GM12878 (cell line): ENCODE results near the gene COPZ2. TPM values are rescaled to one million over a fixed set of nuclear protein-coding genes. Genes with fewer than 3 reads are reported as not detected.

Experiments
- ATAC-seq: fragments of 200-7000 bp; cut with Tn5 transposase; 3 replicates; pipeline ENCODE4 v1.9.1; 2020; ENCODE audit warnings: mild to moderate bottlenecking, moderate library complexity
- BruUV-seq: library from RNA; stranded (reverse); fragments of 400-500 nt; replicated peaks from 2 replicates; lab custom pipeline; 2021; lab: Mats Ljungman, UMichigan
- CTCF ChIA-PET: fragments of 300-600 bp; sonication (Branson Sonifier 250); formaldehyde crosslinking; extraction: SDS; loops from one replicate; lab custom pipeline; 2021; ENCODE audit warnings: inconsistent platforms; lab: Yijun Ruan, JAX
- POLR2A ChIA-PET: fragments of 350-600 bp; formaldehyde crosslinking; extraction: SDS; loops from one replicate; lab custom pipeline; 2021; ENCODE audit warnings: inconsistent platforms; lab: Charles Lee
- RAD21 ChIA-PET: fragments of 300-600 bp; sonication (Branson Sonifier 250); formaldehyde crosslinking; loops from one replicate; lab custom pipeline; 2023; ENCODE audit warnings: antibody characterized with exemption; ENCODE audit not compliant: unreplicated experiment; lab: Charles Lee
- SMC1A ChIA-PET: fragments of 300-600 bp; sonication (Branson Sonifier 250); formaldehyde crosslinking; loops from one replicate; lab custom pipeline; 2023; ENCODE audit not compliant: unreplicated experiment, uncharacterized antibody; lab: Charles Lee
- DNase-seq: peaks from one replicate; pipeline ENCODE4 v3.0.0-alpha.2; 2011; ENCODE audit warnings: low read depth, low spot score
- FAIRE-seq: peaks from 3 replicates; lab custom pipeline; 2011; peaks lifted over from hg19 to GRCh38; lab: Jason Lieb, UNC
- H2AFZ ChIP-seq: 2 replicates; pipeline ENCODE4 v1.6.0; 2011; ENCODE audit warnings: low read depth, low read length, control low read depth; ENCODE audit not compliant: control insufficient read depth
- H3K27ac ChIP-seq: 2 replicates; pipeline ENCODE4 v1.5.1; 2011; ENCODE audit warnings: control low read depth; ENCODE audit not compliant: control insufficient read depth, insufficient read depth
- H3K27me3 ChIP-seq, 2 experiments: replicated peaks in 1 of 2; 2 replicates each; pipeline versions ENCODE4 v1.6.0 to v1.6.1; 2011; ENCODE audit warnings: low read length in 1 of 2; ENCODE audit not compliant: control insufficient read depth in 2 of 2, insufficient read depth in 2 of 2
- H3K36me3 ChIP-seq, 2 experiments: 2 replicates each; pipeline ENCODE4 v1.5.1; 2011; ENCODE audit warnings: low read length in 1 of 2; ENCODE audit not compliant: control insufficient read depth in 2 of 2, insufficient read depth in 2 of 2
- H3K4me1 ChIP-seq: 2 replicates; pipeline ENCODE4 v1.6.1; 2011; ENCODE audit warnings: mild to moderate bottlenecking, low read length, moderate library complexity, mixed read lengths; ENCODE audit not compliant: control insufficient read depth, insufficient read depth
- H3K4me2 ChIP-seq: 2 replicates; pipeline ENCODE4 v1.6.0; 2011; ENCODE audit warnings: control low read depth; ENCODE audit not compliant: control insufficient read depth, insufficient read depth
- H3K4me3 ChIP-seq: fragments of 200-600 bp; sonication (generic); 2 replicates; pipeline ENCODE4 v1.5.1; 2016
- H3K79me2 ChIP-seq: 2 replicates; pipeline ENCODE4 v1.6.0; 2011; ENCODE audit warnings: low read length; ENCODE audit not compliant: control insufficient read depth, insufficient read depth
- H3K9ac ChIP-seq: 2 replicates; pipeline ENCODE4 v1.8.0; 2011; ENCODE audit warnings: low read length, control low read depth, mixed read lengths; ENCODE audit not compliant: control insufficient read depth, insufficient read depth
- H3K9me3 ChIP-seq: replicated peaks from 3 replicates; pipeline ENCODE4 v1.5.1; 2011; ENCODE audit warnings: mild to moderate bottlenecking, low read length; ENCODE audit not compliant: control insufficient read depth, insufficient read depth
- H4K20me1 ChIP-seq: 2 replicates; pipeline ENCODE4 v1.6.0; 2011; ENCODE audit not compliant: control insufficient read depth, insufficient read depth
- BMI1 ChIP-seq: fragments of 450-650 bp; IDR thresholded peaks from 2 replicates; pipeline ENCODE4 v1.6.1; 2016; ENCODE audit warnings: mild to moderate bottlenecking, moderate library complexity, borderline replicate concordance
- CBFB ChIP-seq: IDR thresholded peaks from 2 replicates; pipeline ENCODE4 v1.6.1; 2016; ENCODE audit warnings: antibody characterized with exemption, low read depth
- CBX3 ChIP-seq: fragments of 200-600 bp; sonication (generic); IDR thresholded peaks from 2 replicates; pipeline ENCODE4 v1.6.1; 2016; ENCODE audit warnings: low read depth, borderline replicate concordance
- CEBPB ChIP-seq, 2 experiments: fragments of 150-350 bp in 1 of 2; IDR thresholded peaks; 2 replicates each; pipeline ENCODE4 v1.6.1; 2012 to 2014; ENCODE audit warnings: low read depth in 2 of 2, low read length in 2 of 2, borderline replicate concordance in 1 of 2, inconsistent platforms in 1 of 2
- CREB1 ChIP-seq: IDR thresholded peaks from 2 replicates; pipeline ENCODE4 v1.6.1; 2012; ENCODE audit warnings: low read depth, mild to moderate bottlenecking, inconsistent platforms
- HCFC1 ChIP-seq: fragments of 150-350 bp; IDR thresholded peaks from 2 replicates; pipeline ENCODE4 v1.6.1; 2014; ENCODE audit warnings: low read length
- MTA2 ChIP-seq: fragments of 450-650 bp; IDR thresholded peaks from 2 replicates; pipeline ENCODE4 v1.6.1; 2016; ENCODE audit warnings: low read depth, mild to moderate bottlenecking, moderate library complexity
- NBN ChIP-seq: fragments of 450-650 bp; IDR thresholded peaks from 2 replicates; pipeline ENCODE4 v1.6.1; 2016
- NFYB ChIP-seq: IDR thresholded peaks from 2 replicates; pipeline ENCODE4 v1.6.1; 2011; ENCODE audit warnings: low read depth, mild to moderate bottlenecking, low read length, improper control_type of control experiment, moderate library complexity; ENCODE audit not compliant: insufficient read depth
- RBBP5 ChIP-seq: fragments of 200-600 bp; sonication (generic); conservative IDR thresholded peaks from 2 replicates; pipeline ENCODE4 v1.6.1; 2016
- RELA ChIP-seq: fragments of 450-650 bp; IDR thresholded peaks from 2 replicates; pipeline ENCODE4 v1.8.0; 2014; ENCODE audit warnings: borderline replicate concordance; ENCODE audit not compliant: partially characterized antibody
- STAT3 ChIP-seq: IDR thresholded peaks from 2 replicates; pipeline ENCODE4 v1.6.1; 2011; ENCODE audit warnings: low read depth, low read length, improper control_type of control experiment
- YY1 ChIP-seq: IDR thresholded peaks from 2 replicates; pipeline ENCODE4 v1.6.1; 2011; ENCODE audit warnings: low read depth, mild to moderate bottlenecking, low read length
- ZSCAN29 ChIP-seq: fragments of 450-650 bp; IDR thresholded peaks from 2 replicates; pipeline ENCODE4 v1.6.1; 2017; ENCODE audit warnings: mild to moderate bottlenecking, moderate library complexity
- WGBS: methylation state at CpG from one replicate; pipeline ENCODE4 v1.1.6; 2016; ENCODE audit warnings: low lambda C conversion rate; ENCODE audit not compliant: insufficient replicate concordance, insufficient coverage; ENCODE audit errors: missing lambda C conversion rate; 5-methylcytosine and 5-hydroxymethylcytosine counted together
- in situ Hi-C: fragments of 300-500 bp; cut with MboI; formaldehyde crosslinking; loops from 9 replicates; pipeline ENCODE4 v1.14.3; 2018; ENCODE audit warnings: mixed read lengths
- intact Hi-C: fragments of 100-400 bp; cut with micrococcal nuclease; formaldehyde crosslinking; loops from one replicate; pipeline ENCODE4 v1.14.2; 2022; ENCODE audit not compliant: unreplicated experiment
- polyA plus RNA-seq, 11 experiments: library from polyadenylated mRNA; depleted of rRNA in 4 of 11; unstranded in 6 of 11; stranded (reverse) in 5 of 11; fragments of >200 nt; fragmentation: Nextera tagmentation in 4 of 11; fragmentation: Illumina TruSeq in 1 of 11; extraction: Ambion mirVana in 4 of 11; extraction: Trizol in 1 of 11; gene quantifications; 1 replicate in 1 of 11; 2 replicates in 10 of 11; pipeline versions ENCODE4 v1.2.1 to v1.2.3, GENCODE V29; 2011 to 2016; ENCODE audit warnings: inconsistent platforms in 2 of 11, missing spikeins in 2 of 11, low read depth in 1 of 11
- total RNA-seq, 4 experiments: library from RNA; depleted of rRNA in 3 of 4; stranded (reverse); fragments of >200 nt in 3 of 4; fragmentation: Illumina TruSeq in 1 of 4; extraction: Trizol in 1 of 4; gene quantifications; 2 replicates each; pipeline versions ENCODE4 v1.2.1 to v1.2.3, GENCODE V29; 2013 to 2021
- TF ChIP-seq, protein P1 (sequence below): IDR thresholded peaks from 2 replicates; pipeline ENCODE4 v1.6.1; 2011; ENCODE audit warnings: low read depth, mild to moderate bottlenecking, low read length, moderate library complexity, borderline replicate concordance; ENCODE audit errors: extremely low read depth

COPZ2 gene
- total and polyA plus RNA-seq, 10 of the 15 experiments (the other 5 are each of a cell fraction or from before 2014, with no cell fraction given), result 0.20 to 4.3 (median 2.6) TPM

DNA sequence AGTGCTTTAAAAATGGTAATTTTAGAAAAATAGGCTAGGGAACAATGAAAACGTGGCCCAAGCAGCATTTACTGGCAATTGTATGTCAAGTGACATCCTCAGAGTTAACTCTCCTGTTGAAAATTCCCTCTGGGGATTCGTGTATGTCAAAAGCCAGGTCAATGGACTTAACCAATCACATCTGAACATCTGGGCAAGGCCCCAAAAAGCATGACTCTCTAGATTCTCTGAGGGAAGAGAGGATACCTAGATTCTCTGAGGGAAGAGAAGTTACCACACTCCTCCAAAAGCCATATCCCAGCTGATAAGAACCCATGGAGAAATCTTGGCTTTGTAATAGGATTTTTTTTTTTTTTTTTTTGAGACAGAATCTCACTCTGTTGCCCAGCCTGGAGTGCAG lies 34.1 kb upstream of the COPZ2 start:
- no peak for FAIRE-seq
- TF ChIP-seq NFYB, result no peak
- no peak for TF ChIP-seq CBFB
- TF ChIP-seq HCFC1, result no peak
- TF ChIP-seq RBBP5, result no peak
- TF ChIP-seq ZSCAN29, result no peak
- TF ChIP-seq CBX3, result no peak
- no peak for TF ChIP-seq BMI1
- no peak for TF ChIP-seq CEBPB (IDR thresholded peaks at IDR 0.05; ENCODE audit: borderline replicate concordance in 1 of 2, low read depth in 2 of 2, low read length in 2 of 2)
- TF ChIP-seq, protein P1, sequence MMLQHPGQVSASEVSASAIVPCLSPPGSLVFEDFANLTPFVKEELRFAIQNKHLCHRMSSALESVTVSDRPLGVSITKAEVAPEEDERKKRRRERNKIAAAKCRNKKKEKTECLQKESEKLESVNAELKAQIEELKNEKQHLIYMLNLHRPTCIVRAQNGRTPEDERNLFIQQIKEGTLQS, result no peak
- TF ChIP-seq NBN, result no peak
- no peak for TF ChIP-seq CREB1
- TF ChIP-seq MTA2, result no peak
- TF ChIP-seq RELA, result no peak
- TF ChIP-seq STAT3, result no peak
- TF ChIP-seq YY1, result no peak
- Histone ChIP-seq H3K9me3 (no peaks in the 10 kb centered on the region), H3K79me2 (no peaks in the 10 kb centered on the region), H3K4me2 (no peak overlapping the region), H2AFZ (no peak overlapping the region), H3K4me1 (no peaks in the 10 kb centered on the region), H3K4me3 (no peak overlapping the region), H3K36me3 (peaks cover 10 to 16% of the 10 kb centered on the region in 2 experiments; a peak in 3 of 4 replicates), H3K27ac (no peak overlapping the region), H4K20me1 (no peaks in the 10 kb centered on the region), H3K27me3 (no peaks in the 10 kb centered on the region), H3K9ac (no peak overlapping the region)
- CTCF ChIA-PET, result interaction anchor here (1.0 to 17.1 kb wide), 8 partner anchors 8 to 262 kb away, joined by 3 to 525 read pairs (median 35); partner anchors contain the start of genes CBX1, CDK5RAP3 and SNX11
- in situ Hi-C loops, result no loop called here
- intact Hi-C loops, result no loop called here
- WGBS, result 50% methylated on average over 2 of the region's 2 CpGs
- no peak for ATAC-seq
- SMC1A ChIA-PET, result interaction anchor here (0.6 to 6.1 kb wide), 5 partner anchors 8 to 517 kb away, joined by 3 to 100 read pairs (median 4); partner anchors contain the start of gene NFE2L1
- no peak for DNase-seq
- POLR2A ChIA-PET, result interaction anchor here (1.4 kb wide), 1 partner anchor 41 kb away, joined by 3 read pairs; no protein-coding TSS in a partner anchor
- no TSS peak for BruUV-seq
- RAD21 ChIA-PET, result interaction anchor here (0.6 to 9.2 kb wide), 2 partner anchors 14 to 44 kb away, joined by 3 to 117 read pairs; no protein-coding TSS in a partner anchor
